IPS-11a (cell line): ENCODE results near the gene VSTM2A.

Experiments used
- H3K4me3 ChIP-seq: one replicate; pipeline ENCODE4 v1.5.1; 2013; ENCODE audit warnings: low read depth, low read length, control low read depth

Gene VSTM2A

GRCh38 chr7:54615537-54615936, 73.4 kb downstream of the VSTM2A start:
- no peak overlapping the region for H3K4me3 ChIP-seq
